WERI-Rb-1 (cell line): ENCODE measurements around the gene SULT1B1.

Experiments used
- DNase-seq: peaks from one replicate; pipeline ENCODE4 v3.0.0-alpha.2; 2020
- H3K27ac ChIP-seq: fragments of 250-450 bp; sonication (Bioruptor Pico); 2 replicates; pipeline ENCODE4 v1.5.1; 2020; ENCODE audit warnings: mild to moderate bottlenecking, moderate library complexity
- H3K27me3 ChIP-seq: fragments of 250-450 bp; sonication (Bioruptor Pico); 2 replicates; pipeline ENCODE4 v1.5.1; 2021; ENCODE audit warnings: mild to moderate bottlenecking, low read depth, moderate library complexity; ENCODE audit not compliant: insufficient read depth, severe bottlenecking
- H3K36me3 ChIP-seq: fragments of 250-450 bp; sonication (Bioruptor Pico); 2 replicates; pipeline ENCODE4 v1.5.1; 2020; ENCODE audit warnings: mild to moderate bottlenecking, moderate library complexity
- H3K4me3 ChIP-seq: 2 replicates; pipeline ENCODE4 v1.5.1; 2011; ENCODE audit warnings: low read depth, mild to moderate bottlenecking, control low read depth, low read length
- H3K9me3 ChIP-seq: fragments of 250-450 bp; sonication (Bioruptor Pico); 2 replicates; pipeline ENCODE4 v1.5.1; 2021; ENCODE audit warnings: mild to moderate bottlenecking, moderate library complexity; ENCODE audit not compliant: severe bottlenecking
- TF ChIP-seq, protein P1 (sequence below): IDR thresholded peaks from 2 replicates; pipeline ENCODE4 v1.5.1; 2011; ENCODE audit warnings: low read depth, mild to moderate bottlenecking, control low read depth, inconsistent platforms, low read length

The SULT1B1 gene

DNA sequence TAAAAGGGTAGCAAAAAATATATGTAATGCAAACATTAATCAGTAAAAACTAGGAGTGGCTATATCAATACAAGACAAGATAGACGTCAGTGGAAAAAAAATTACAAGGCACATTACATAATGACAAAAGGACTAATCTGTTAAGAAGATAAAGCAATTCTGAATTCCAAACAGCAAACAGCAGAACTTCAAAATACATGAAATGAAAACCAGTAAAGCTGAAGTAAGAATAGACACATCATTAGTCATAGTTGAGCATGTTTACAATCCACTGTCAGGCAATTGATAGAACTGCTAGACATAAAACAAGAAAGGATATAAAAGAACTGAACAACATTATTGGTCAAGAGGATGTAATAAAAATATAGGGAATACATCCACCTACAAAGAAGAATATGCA, 12.2 kb downstream of the SULT1B1 start:
- TF ChIP-seq, protein P1, sequence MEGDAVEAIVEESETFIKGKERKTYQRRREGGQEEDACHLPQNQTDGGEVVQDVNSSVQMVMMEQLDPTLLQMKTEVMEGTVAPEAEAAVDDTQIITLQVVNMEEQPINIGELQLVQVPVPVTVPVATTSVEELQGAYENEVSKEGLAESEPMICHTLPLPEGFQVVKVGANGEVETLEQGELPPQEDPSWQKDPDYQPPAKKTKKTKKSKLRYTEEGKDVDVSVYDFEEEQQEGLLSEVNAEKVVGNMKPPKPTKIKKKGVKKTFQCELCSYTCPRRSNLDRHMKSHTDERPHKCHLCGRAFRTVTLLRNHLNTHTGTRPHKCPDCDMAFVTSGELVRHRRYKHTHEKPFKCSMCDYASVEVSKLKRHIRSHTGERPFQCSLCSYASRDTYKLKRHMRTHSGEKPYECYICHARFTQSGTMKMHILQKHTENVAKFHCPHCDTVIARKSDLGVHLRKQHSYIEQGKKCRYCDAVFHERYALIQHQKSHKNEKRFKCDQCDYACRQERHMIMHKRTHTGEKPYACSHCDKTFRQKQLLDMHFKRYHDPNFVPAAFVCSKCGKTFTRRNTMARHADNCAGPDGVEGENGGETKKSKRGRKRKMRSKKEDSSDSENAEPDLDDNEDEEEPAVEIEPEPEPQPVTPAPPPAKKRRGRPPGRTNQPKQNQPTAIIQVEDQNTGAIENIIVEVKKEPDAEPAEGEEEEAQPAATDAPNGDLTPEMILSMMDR = no peak
- Histone ChIP-seq H3K36me3 (no peaks in the 10 kb centered on the region), H3K4me3 (no peak overlapping the region), H3K9me3 (no peaks in the 10 kb centered on the region), H3K27ac (no peak overlapping the region), H3K27me3 (no peaks in the 10 kb centered on the region)
- no peak for DNase-seq

DNA sequence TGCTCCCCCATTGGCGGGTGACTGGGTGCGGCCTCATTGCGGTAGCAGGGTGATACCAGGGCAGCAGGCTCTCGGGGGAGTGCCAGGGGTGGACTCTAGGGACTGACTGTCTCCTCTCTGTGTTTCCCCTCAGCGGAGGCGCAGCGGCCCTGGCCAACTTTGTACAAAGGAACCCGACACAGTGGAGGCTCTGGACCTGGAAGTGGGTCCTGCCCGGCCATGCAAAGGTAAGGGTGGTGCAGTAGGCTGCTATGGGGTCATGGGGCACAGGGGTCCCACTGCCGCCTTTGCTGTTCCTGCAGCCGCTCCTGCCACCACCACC, 16.3 kb downstream of the SULT1B1 start:
- TF ChIP-seq, protein P1 = no peak
- Histone ChIP-seq H3K27ac (no peak overlapping the region), H3K36me3 (no peaks in the 10 kb centered on the region), H3K4me3 (no peak overlapping the region), H3K9me3 (no peaks in the 10 kb centered on the region), H3K27me3 (no peaks in the 10 kb centered on the region)
- DNase-seq = no peak

DNA sequence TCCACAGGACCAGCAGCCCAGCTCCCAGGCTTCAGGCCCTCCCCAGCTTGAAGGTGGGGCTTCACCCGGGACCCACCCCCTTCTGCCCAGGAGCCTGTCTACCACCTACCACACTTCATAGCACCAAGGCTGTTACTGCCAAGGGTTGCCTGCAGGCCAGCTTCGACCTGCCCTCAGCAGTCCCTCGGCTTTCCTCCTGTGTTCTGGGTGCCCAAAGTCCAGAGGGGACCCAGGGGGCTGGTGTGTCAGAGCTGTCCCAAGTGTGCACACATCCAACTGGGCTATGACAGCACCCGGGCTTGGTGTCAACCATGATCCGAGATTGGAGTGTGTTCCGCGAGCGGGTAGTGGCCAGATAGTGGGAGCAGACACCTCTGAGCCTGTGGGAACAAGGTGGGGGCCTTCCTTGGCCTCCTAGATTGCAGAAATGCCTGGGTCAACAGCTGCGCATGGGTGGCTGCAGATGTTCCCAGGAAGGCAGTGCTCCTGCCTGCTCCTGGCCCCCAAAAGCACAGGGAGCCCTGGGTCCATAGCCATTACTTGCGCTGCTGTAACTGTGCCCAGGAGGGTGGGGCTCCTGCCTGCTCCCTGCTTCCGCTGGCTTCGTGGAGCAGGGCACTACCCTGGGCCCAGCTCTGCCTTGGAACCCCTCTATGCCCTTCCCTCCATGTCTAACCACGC, 16.8 kb downstream of the SULT1B1 start:
- no peak for DNase-seq
- Histone ChIP-seq H3K36me3 (no peaks in the 10 kb centered on the region), H3K9me3 (no peaks in the 10 kb centered on the region), H3K4me3 (no peak overlapping the region), H3K27me3 (no peaks in the 10 kb centered on the region), H3K27ac (no peak overlapping the region)
- TF ChIP-seq, protein P1 = no peak

DNA sequence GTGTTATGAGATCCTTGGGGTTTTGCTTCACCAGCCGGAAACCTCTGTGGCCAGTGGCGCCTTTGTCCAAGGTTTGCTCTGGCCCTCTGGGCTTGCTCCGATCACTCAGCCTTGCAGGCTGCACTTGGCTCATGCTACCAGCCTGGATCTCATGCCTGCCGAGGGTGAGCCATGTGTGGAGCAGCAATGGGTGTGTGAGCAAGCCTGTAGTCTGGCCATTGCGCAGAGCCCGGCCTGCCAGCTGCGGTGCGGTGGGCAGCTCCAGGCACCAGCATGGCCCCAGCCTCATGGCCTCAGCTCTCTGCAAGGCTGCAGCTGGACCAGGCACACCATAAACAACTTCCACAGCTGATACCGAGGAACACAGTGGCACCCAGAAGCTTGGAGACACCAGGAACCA, 17.8 kb downstream of the SULT1B1 start:
- Histone ChIP-seq H3K9me3 (no peaks in the 10 kb centered on the region), H3K4me3 (no peak overlapping the region), H3K27ac (no peak overlapping the region), H3K36me3 (no peaks in the 10 kb centered on the region), H3K27me3 (no peaks in the 10 kb centered on the region)
- TF ChIP-seq, protein P1 = no peak
- DNase-seq = no peak

DNA sequence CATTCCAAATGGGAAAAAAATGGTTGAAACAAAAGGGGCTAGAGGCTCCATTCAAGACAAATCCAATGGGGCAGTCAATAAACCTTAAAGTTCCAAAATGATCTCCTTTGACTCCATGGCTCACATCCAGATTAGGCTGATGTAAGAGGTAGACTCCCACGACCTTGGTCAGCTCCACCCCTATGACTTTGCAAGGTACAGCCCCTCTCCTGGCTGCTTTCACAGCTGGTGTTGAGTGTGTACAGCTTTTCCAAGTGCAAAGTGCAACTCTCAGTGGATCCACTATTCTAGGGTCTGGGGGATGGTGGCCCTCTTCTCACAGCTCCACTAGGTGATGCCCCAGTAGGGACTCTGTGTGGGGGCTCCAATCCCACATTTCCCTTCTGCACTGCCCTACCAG, 21.5 kb downstream of the SULT1B1 start:
- Histone ChIP-seq H3K27me3 (no peaks in the 10 kb centered on the region), H3K27ac (no peak overlapping the region), H3K4me3 (no peak overlapping the region), H3K9me3 (no peaks in the 10 kb centered on the region), H3K36me3 (no peaks in the 10 kb centered on the region)
- TF ChIP-seq, protein P1 = no peak
- DNase-seq = no peak

DNA sequence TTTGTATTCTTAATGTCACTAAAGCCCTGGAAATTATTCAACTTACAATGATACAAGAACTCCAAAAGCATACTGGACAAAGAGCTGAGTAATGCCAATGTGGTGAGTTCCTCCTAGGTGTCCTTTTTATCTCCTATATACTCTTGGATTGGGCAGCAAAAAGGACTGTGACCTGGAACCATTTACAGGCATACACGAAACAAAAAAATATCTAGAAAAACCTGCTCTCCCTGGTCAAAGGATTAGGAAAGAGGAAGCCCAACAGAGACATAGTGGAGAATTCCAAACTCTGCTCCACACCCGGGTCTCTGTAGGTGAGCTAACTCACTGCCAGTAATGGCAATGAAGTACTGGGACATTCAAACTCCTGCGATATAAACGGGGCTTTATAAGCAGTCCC, 25.3 kb downstream of the SULT1B1 start:
- H3K9me3 ChIP-seq = no peaks in the 10 kb centered on the region
- no peaks in the 10 kb centered on the region for H3K27me3 ChIP-seq
- DNase-seq = no peak
- TF ChIP-seq, protein P1 = no peak
- no peak overlapping the region for H3K27ac ChIP-seq
- no peaks in the 10 kb centered on the region for H3K36me3 ChIP-seq
- no peak overlapping the region for H3K4me3 ChIP-seq
